Fibroblast of skin of left quadriceps (primary cell): ENCODE results near the gene NGDN.
"Not testable (repeated sequence)": the region's sequence is repeated elsewhere in the genome, so short reads cannot be mapped to it uniquely, and the experiment has no call there.

ENCODE experiments used
- DNase-seq, 2 experiments: peaks; one replicate each; pipeline ENCODE4 v3.0.0-alpha.2; 2013; ENCODE audit warnings: low read depth in 2 of 2

The NGDN gene

GRCh38 chr14:23438101-23438971 is 31.2 kb upstream of the NGDN start:
- DNase-seq: no peak

GRCh38 chr14:23439107-23439835 is 30.2 kb upstream of the NGDN start:
- no peak for DNase-seq

- DNase-seq: no peak
Measured at GRCh38 chr14:23441076-23441475, 28.4 kb upstream of the NGDN start.

- DNase-seq: no peak
Measured at GRCh38 chr14:23442721-23443356, 26.7 kb upstream of the NGDN start.

GRCh38 chr14:23443411-23443812 is 26.1 kb upstream of the NGDN start:
- no peak for DNase-seq

- no peak for DNase-seq
Measured at GRCh38 chr14:23443881-23444280, 25.6 kb upstream of the NGDN start.

GRCh38 chr14:23444314-23444713 is 25.2 kb upstream of the NGDN start:
- DNase-seq: no peak

- DNase-seq: no peak
Measured at GRCh38 chr14:23445773-23446172, 23.7 kb upstream of the NGDN start.

GRCh38 chr14:23446291-23446851 is 23.1 kb upstream of the NGDN start:
- no peak for DNase-seq

GRCh38 chr14:23447361-23448350 is 21.8 kb upstream of the NGDN start:
- no peak for DNase-seq

GRCh38 chr14:23449314-23449713 is 20.2 kb upstream of the NGDN start:
- DNase-seq: no peak

GRCh38 chr14:23450379-23450778 is 19.1 kb upstream of the NGDN start:
- DNase-seq: no peak

GRCh38 chr14:23452237-23452636 is 17.3 kb upstream of the NGDN start:
- DNase-seq: no peak

GRCh38 chr14:23454445-23454856 is 15.1 kb upstream of the NGDN start:
- DNase-seq: no peak

GRCh38 chr14:23456883-23457586 is 12.5 kb upstream of the NGDN start:
- not testable (repeated sequence) for DNase-seq

- no peak for DNase-seq
Measured at GRCh38 chr14:23457587-23458445, 11.7 kb upstream of the NGDN start.

- no peak for DNase-seq
Measured at GRCh38 chr14:23460960-23461359, 8.5 kb upstream of the NGDN start.

- DNase-seq: no peak
Measured at GRCh38 chr14:23464700-23465099, 4.8 kb upstream of the NGDN start.

GRCh38 chr14:23465261-23465660 is 4.2 kb upstream of the NGDN start:
- DNase-seq: no peak
